HTERT RPE-1 (cell line): ENCODE data around the gene ZC3H8.

Experiments used
- in situ Hi-C: fragments of 300-500 bp; cut with MboI; formaldehyde crosslinking; loops from 4 replicates; pipeline ENCODE4 v1.14.3; 2020; ENCODE audit warnings: low sequenced_read_pairs

Gene ZC3H8

GRCh38 chr2:112195950-112196349 lies 58.9 kb downstream of the ZC3H8 start:
- in situ Hi-C loops: no loop called here

- in situ Hi-C loops: no loop called here
These were observed 59.6 kb downstream of the ZC3H8 start for GRCh38 chr2:112195167-112195766.

- in situ Hi-C loops: no loop called here
These were observed 60.4 kb downstream of the ZC3H8 start for GRCh38 chr2:112194482-112194881.

- in situ Hi-C loops: no loop called here
These were observed 60.8 kb downstream of the ZC3H8 start for GRCh38 chr2:112194028-112194427.

GRCh38 chr2:112189001-112189556 lies 65.8 kb downstream of the ZC3H8 start:
- in situ Hi-C loops: no loop called here

GRCh38 chr2:112187805-112188596 lies 66.8 kb downstream of the ZC3H8 start:
- in situ Hi-C loops: no loop called here

- in situ Hi-C loops: no loop called here
These were observed 67.7 kb downstream of the ZC3H8 start for GRCh38 chr2:112187046-112187715.

- in situ Hi-C loops: no loop called here
These were observed 69.7 kb downstream of the ZC3H8 start for GRCh38 chr2:112185131-112185530.

- in situ Hi-C loops: no loop called here
These were observed 70.7 kb downstream of the ZC3H8 start for GRCh38 chr2:112184121-112184520.

GRCh38 chr2:112183327-112184025 lies 71.4 kb downstream of the ZC3H8 start:
- in situ Hi-C loops: no loop called here

- in situ Hi-C loops: no loop called here
These were observed 72.2 kb downstream of the ZC3H8 start for GRCh38 chr2:112182581-112183034.

GRCh38 chr2:112181571-112182290 lies 73.1 kb downstream of the ZC3H8 start:
- in situ Hi-C loops: no loop called here

GRCh38 chr2:112175958-112176573 lies 78.8 kb downstream of the ZC3H8 start:
- in situ Hi-C loops: no loop called here

- in situ Hi-C loops: no loop called here
These were observed 79.5 kb downstream of the ZC3H8 start for GRCh38 chr2:112175333-112175732.

- in situ Hi-C loops: no loop called here
These were observed 80.5 kb downstream of the ZC3H8 start for GRCh38 chr2:112174383-112174782.

- in situ Hi-C loops: no loop called here
These were observed 81.1 kb downstream of the ZC3H8 start for GRCh38 chr2:112173646-112174319.

GRCh38 chr2:112170495-112170894 lies 84.3 kb downstream of the ZC3H8 start:
- in situ Hi-C loops: no loop called here

GRCh38 chr2:112168422-112169124 lies 86.3 kb downstream of the ZC3H8 start:
- in situ Hi-C loops: no loop called here
